ENCODE results near the gene LPCAT1.

Gene LPCAT1

DNA sequence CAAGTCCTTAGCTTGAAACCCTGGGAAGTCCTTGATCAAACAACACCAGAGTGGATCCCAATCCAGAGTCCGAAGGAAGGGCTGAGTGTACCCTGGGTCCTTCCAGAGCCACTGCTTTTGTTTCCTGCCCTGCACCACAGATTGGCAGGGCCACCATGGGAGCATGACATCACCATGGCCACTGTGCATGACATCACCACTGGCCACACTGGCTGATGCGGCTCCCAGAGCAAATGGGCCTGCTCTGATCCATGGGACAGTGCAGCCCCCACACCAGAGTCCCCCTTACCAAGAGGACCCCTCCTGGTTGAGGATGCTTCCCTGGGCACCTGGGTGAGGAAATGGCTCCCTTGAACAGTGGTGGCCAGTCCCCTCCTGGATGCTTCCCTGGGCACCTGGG, 88.4 kb downstream of the LPCAT1 start:
- peaks cover 0 to under 1% (median 0%) of the 10 kb centered on the region in 3 donors for H3K9me3 ChIP-seq
- DNase-seq: peak in 1 of 2 donors; percentile 32
- no peaks in the 10 kb centered on the region for H3K36me3 ChIP-seq
- H3K27ac ChIP-seq: no peak overlapping the region
- no peaks in the 10 kb centered on the region for H3K4me1 ChIP-seq
- TF ChIP-seq, protein P1, sequence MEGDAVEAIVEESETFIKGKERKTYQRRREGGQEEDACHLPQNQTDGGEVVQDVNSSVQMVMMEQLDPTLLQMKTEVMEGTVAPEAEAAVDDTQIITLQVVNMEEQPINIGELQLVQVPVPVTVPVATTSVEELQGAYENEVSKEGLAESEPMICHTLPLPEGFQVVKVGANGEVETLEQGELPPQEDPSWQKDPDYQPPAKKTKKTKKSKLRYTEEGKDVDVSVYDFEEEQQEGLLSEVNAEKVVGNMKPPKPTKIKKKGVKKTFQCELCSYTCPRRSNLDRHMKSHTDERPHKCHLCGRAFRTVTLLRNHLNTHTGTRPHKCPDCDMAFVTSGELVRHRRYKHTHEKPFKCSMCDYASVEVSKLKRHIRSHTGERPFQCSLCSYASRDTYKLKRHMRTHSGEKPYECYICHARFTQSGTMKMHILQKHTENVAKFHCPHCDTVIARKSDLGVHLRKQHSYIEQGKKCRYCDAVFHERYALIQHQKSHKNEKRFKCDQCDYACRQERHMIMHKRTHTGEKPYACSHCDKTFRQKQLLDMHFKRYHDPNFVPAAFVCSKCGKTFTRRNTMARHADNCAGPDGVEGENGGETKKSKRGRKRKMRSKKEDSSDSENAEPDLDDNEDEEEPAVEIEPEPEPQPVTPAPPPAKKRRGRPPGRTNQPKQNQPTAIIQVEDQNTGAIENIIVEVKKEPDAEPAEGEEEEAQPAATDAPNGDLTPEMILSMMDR (IDR thresholded peaks at IDR 0.05): no peak
- intact Hi-C loops (cut with DNase I; ENCODE audit: low total_unique reads): no loop called here
- no peak overlapping the region for H3K4me3 ChIP-seq
- peaks cover 0 to 12% of the 10 kb centered on the region in 2 donors for H3K27me3 ChIP-seq

DNA sequence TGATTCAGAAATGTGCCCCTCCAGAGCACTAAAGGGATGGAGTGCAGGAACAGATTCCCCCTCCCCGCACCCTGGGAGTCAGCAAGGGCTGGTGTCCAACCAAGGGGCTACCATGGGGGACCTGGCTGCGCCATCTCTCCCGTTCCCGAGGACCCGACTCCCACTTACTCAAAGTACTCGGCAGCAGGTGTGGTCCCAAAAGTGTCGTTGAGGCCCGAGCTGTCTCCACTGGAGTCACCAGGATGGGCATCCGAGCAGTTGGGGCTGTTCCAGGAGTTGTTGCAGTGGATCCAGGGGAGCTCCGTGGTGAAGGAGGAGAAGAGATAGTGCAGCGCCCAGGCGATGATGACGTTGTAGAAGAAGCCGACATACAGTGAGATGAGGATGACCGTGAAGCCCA, 91.5 kb downstream of the LPCAT1 start:
- no peaks in the 10 kb centered on the region for H3K27me3 ChIP-seq
- DNase-seq: peak in 1 of 2 donors; percentile 60
- H3K36me3 ChIP-seq: no peaks in the 10 kb centered on the region
- intact Hi-C loops (cut with DNase I; ENCODE audit: low total_unique reads): no loop called here
- TF ChIP-seq, protein P1 (IDR thresholded peaks at IDR 0.05): no peak
- no peaks in the 10 kb centered on the region for H3K4me1 ChIP-seq
- H3K27ac ChIP-seq: no peak overlapping the region
- peaks cover 0 to 30% (median 20%) of the 10 kb centered on the region in 3 donors for H3K9me3 ChIP-seq
- no peak overlapping the region for H3K4me3 ChIP-seq

DNA sequence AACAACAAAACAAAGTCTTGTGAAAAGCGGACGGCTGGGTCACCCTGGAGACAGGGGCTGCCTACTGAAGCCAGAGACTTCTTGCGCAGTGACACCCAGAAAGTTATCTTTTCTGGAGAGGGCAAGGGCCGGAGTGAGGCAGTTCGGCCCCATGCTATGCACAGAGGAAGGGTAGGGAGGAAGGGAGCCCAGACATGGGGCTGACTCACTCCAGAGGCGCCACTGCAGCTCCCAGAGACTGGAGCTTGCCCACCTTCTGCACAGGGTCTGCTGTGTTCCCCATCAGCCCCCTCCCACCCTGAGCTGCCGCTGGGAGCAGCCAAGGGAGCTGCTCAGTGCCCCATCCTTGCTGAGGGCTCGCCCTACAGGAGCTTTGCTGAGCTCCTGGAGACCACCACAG, 91.9 kb downstream of the LPCAT1 start:
- Histone ChIP-seq H3K27ac (no peak overlapping the region), H3K9me3 (peaks cover under 1 to 34% (median 24%) of the 10 kb centered on the region in 3 donors), H3K4me1 (no peaks in the 10 kb centered on the region), H3K36me3 (no peaks in the 10 kb centered on the region), H3K27me3 (no peaks in the 10 kb centered on the region), H3K4me3 (no peak overlapping the region)
- peak in 1 of 2 donors; percentile 40 for DNase-seq
- intact Hi-C loops (cut with DNase I; ENCODE audit: low total_unique reads): no loop called here
- TF ChIP-seq, protein P1 (IDR thresholded peaks at IDR 0.05): no peak

DNA sequence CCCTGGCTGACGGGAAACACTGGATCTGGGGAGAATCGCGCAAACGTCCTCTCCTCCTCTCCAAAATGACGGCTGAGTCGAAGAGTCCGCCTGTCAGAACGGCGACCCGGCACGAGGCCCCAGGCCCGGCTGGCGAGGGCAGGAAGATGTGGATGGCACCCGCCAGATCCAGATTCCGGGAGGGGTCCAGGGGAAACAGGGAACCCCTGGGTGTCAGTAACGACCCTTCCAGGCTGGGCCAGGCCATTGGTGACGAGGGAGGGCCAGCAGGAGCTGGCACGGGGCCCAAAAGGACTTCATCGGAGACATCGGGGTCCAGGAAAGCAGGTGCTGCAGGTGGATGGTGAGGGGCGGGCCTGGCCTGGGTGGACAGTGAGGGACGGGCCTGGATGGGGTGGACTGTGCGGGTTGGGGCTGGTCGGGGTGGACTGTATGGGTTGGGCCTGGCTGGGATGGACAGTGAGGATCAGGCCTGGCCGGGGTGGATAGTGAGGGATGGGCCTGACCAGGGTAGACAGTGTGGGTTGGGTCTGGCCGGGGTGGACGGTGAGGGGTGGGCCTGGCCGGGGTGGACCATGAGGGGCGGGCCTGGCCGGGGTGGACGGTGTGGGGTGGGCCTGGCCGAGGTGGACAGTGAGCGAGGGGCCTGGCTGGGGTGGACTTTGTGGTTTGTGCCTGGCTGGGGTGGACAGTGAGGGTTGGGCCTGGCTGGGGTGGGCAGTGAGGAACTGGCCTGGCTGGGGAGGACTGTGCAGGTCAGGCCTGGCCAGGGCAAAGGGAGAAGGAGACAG, 92.5 kb downstream of the LPCAT1 start:
- intact Hi-C loops (cut with DNase I; ENCODE audit: low total_unique reads): no loop called here
- no peak overlapping the region for H3K4me3 ChIP-seq
- H3K27me3 ChIP-seq: no peaks in the 10 kb centered on the region
- no peak overlapping the region for H3K27ac ChIP-seq
- TF ChIP-seq, protein P1 (IDR thresholded peaks at IDR 0.05): no peak
- DNase-seq: peak in 1 of 2 donors; percentile 62
- H3K4me1 ChIP-seq: no peaks in the 10 kb centered on the region
- H3K36me3 ChIP-seq: no peaks in the 10 kb centered on the region
- peaks cover 3 to 39% (median 31%) of the 10 kb centered on the region in 3 donors for H3K9me3 ChIP-seq

DNA sequence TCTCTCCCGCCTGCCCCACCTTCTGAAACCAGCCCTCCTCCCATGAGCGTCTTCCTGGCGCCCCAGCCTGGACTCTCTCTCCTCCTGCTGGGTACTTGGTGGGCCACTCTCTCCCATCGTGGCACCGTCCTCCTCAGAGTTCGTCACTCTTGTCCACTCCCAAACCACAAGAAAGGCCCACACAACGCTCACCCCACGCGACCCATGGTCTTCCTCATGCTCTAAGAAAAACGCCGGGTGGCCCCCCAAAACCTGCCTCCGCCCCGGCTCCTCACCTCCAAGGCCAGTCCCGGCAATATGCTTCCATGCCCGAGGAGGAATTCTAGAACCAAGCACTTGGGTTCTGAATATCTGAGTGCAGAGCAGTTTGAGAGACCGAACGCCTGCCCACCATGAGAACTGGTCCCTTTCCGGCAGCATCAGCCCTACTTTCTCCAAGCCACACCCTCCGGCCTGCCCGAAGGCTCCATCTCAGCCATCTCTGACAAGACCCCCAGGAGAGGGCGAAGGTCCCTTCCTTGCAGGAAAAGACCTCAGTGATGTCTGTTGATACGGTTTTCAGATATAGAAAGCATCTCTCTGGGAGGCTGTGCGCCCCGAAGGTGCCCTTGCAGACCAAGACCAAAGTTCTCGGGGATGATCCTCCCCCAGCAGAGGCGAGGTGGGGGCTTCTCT, 93.5 kb downstream of the LPCAT1 start:
- Histone ChIP-seq H3K27ac (no peak overlapping the region), H3K4me1 (no peaks in the 10 kb centered on the region), H3K36me3 (no peaks in the 10 kb centered on the region), H3K9me3 (peaks cover 3 to 41% (median 31%) of the 10 kb centered on the region in 3 donors), H3K27me3 (no peaks in the 10 kb centered on the region), H3K4me3 (no peak overlapping the region)
- peak in 1 of 2 donors; percentile 35 for DNase-seq
- TF ChIP-seq, protein P1 (IDR thresholded peaks at IDR 0.05): no peak
- intact Hi-C loops (cut with DNase I; ENCODE audit: low total_unique reads): no loop called here

All from tibial artery (tissue), 4 donors.